NK-92 treated with Interleukin-12 subunit alpha and Interleukin-12 subunit beta, amount 100 ng/mL, for 24 hours (cell line): ENCODE results near the gene CLEC2A.
"Not testable (repeated sequence)": the region's sequence is repeated elsewhere in the genome, so short reads cannot be mapped to it uniquely, and the experiment has no call there.

Experiments
- DNase-seq: peaks from one replicate; lab custom pipeline; 2025; lab: John Stamatoyannopoulos, UW

The CLEC2A gene, protein sequence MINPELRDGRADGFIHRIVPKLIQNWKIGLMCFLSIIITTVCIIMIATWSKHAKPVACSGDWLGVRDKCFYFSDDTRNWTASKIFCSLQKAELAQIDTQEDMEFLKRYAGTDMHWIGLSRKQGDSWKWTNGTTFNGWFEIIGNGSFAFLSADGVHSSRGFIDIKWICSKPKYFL

DNA sequence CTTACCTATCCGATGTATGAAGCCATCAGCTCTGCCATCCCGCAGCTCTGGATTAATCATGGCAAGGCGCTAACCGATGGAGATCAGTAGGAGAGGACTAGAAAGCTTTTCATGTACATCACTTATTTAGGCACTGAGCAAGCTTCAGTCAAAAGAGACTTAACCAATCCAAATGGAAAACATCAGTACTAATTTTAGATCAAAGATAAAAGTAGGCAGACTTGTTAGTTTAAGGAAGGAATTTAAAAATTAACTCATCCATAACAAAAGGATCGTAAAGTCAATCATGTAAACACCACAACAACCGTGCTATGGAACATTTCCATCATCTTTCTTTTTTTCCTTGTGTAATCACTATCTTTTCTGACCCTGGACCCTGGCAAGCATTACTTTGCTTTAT, at the start of gene CLEC2A:
TSS of gene CLEC2A (minus strand) at position 101 of the 400 bp plus-strand sequence. CDS start at position 60, 41 bp downstream.
- no peak for DNase-seq

- no peak for DNase-seq
Observed at GRCh38 chr12:9980126-9980525, 48.0 kb upstream of the CLEC2A start.

GRCh38 chr12:9977916-9978315, 45.7 kb upstream of the CLEC2A start:
- no peak for DNase-seq

DNA sequence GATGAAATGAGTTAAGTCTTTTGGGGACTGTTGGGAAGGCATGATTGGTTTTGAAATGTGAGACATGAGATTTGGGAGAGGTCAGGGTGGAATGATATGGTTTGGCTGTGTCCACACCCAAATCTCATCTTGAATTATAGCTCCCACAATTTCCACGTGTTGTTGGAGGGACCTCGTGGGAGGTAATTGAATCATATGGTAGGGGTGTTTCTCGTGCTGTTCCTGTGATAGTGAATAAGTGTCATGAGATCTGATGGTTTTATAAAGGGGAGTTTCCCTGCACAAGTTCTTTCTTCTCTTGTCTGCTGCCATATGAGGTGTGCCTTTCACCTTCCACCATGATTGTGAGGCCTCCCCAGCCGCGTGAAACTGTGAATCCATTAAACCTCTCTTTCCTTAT, 44.5 kb upstream of the CLEC2A start:
- not testable (repeated sequence) for DNase-seq

DNA sequence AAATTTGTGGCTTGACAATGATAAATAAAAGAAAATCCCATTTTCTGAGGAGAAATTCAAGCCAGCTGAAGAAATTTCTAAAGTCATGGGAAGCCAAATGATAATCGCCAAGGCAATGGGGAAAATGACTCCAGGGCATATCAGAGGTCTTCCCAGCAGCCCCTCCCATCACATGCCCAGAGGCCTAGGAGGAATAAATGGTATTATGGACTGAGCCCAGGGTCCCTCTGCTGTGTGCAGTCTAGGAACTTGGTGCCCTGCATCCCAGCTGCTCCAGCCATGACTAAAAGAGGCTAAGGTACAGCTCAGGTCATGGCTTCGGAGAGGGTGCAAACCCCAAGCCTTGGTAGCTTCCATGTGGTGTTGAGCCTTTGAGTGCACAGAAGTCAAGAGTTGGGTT, 43.4 kb upstream of the CLEC2A start:
- DNase-seq, result no peak

DNA sequence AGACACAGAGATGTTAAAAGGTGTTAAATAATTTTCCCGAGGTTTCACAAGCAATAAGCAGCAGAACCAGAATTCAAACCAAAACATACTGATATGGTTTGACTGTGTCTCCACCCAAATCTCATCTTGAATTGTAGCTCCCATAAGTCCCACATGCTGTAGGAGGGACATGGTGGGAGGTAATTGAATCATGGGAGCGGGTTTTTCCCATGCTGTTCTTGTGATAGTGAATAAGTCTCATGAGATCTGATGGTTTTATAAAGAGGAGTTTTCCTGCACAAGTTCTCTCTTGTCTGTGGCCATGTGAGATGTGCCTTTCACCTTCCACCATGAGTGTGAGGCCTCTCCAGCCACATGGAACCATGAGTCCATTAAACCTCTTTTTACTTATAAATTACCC, 42.6 kb upstream of the CLEC2A start:
- DNase-seq, result not testable (repeated sequence)

- no peak for DNase-seq
Observed at GRCh38 chr12:9973949-9974348, 41.8 kb upstream of the CLEC2A start.

DNA sequence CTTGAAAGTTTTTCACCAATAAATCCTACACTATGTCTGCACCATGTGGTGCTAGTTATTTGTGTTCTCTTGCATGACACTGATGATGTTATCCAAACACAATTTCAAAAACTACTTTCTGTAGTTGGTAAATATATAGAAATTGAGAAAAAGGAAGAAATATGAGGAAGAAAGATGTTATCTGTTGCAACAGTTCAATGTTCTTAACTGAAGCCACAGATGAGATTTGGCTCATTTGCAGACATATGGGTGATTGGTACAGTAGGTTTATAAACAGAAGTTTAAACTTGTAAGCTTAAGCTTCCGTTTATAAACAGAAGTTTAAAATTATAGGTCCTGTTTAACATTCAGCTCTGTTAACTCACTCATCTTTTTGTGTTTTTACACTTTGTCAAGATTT, 39.0 kb upstream of the CLEC2A start, which contains the start of gene CLEC12A:
TSS of gene CLEC12A (plus strand) at position 229 of the 400 bp plus-strand sequence. CDS start 188 bp downstream, outside the sequence.
- no peak for DNase-seq

DNA sequence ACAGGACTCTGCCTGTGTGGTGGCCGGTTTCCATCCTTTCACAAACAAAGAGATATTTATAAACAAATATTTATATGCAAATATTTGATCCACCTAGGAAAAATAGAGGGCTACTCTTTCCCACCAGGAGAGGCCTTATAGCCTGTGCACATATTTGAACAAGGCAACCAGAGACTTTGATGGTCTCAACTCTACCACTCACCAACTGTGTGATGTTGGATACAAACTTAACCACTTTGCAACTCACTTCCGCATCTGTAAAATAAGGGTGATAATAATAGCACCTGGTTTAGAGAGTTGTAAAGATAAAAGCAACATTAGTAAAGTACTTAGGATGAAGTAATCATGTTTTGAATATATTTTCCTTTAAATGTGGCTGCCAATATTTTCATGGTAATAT, 37.5 kb upstream of the CLEC2A start:
- DNase-seq, result no peak

GRCh38 chr12:9961901-9962300, 29.7 kb upstream of the CLEC2A start:
- no peak for DNase-seq

DNA sequence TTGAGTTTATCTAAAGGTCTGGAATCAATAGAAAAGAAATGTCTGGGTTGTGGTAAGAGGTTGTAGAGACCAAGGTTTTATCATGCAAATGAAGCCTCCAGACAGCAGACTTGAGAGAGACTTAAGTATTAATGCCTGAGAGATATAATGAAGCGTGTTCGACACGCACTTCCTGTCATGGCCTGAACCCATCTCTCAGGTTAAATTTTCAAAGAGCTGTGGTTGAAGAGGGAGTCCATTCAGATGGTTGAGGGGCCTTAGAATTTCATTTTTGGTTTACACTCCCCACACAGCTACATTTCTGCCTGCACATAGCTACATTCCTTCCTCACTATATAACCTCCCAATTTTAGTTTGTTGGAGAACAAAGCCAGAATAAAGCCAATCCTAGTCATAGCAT, 28.9 kb upstream of the CLEC2A start:
- no peak for DNase-seq

- DNase-seq, result no peak
Observed at GRCh38 chr12:9960590-9960989, 28.4 kb upstream of the CLEC2A start.

- DNase-seq, result no peak
Observed at GRCh38 chr12:9957834-9958233, 25.7 kb upstream of the CLEC2A start.

DNA sequence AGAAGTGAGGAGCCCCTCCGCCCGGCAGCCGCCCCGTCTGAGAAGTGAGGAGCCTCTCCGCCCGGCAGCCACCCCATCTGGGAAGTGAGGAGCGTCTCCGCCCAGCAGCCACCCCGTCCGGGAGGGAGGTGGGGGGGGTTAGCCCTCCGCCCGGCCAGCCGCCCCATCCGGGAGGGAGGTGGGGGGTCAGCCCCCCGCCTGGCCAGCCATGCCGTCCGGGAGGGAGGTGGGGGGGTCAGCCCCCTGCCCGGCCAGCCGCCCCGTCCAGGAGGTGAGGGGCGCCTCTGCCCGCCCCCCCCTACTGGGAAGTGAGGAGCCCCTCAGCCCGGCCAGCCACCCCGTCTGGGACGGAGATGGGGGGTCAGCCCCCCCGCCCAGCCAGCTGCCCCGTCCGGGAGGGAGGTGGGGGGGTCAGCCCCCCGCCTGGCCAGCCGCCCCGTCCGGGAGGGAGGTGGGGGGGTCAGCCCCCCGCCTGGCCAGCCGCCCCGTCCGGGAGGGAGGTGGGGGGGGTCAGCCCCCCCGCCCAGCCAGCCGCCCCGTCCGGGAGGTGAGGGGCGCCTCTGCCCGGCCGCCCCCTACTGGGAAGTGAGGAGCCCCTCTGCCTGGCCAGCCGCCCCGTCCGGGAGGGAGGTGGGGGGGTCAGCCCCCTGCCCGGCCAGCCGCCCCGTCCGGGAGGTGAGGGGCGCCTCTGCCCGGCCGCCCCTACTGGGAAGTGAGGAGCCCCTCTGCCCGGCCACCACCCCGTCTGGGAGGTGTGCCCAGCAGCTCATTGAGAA, 21.0 kb upstream of the CLEC2A start:
- DNase-seq, result not testable (repeated sequence)

GRCh38 chr12:9951026-9951675, 19.0 kb upstream of the CLEC2A start:
- no peak for DNase-seq

GRCh38 chr12:9948606-9949296, 16.6 kb upstream of the CLEC2A start:
- no peak for DNase-seq

DNA sequence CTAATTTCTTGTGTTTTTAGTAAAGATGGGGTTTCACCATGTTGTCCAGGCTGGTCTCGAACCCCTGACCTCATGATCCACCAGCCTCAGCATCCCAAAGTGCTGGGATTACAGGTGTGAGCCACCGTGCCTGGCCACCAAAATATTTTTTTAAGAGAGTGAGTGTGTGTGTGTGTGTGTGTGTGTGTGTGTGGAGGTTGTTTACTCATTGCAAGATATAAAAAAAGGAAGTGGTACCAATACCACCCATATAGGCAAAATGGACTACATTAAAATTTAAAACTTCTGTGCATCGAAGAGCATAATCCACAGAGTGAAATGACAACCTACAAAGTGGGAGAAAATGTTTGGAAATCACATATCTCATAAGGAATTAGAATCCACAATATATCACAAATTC, 15.5 kb upstream of the CLEC2A start:
- DNase-seq, result no peak

- no peak for DNase-seq
Observed at GRCh38 chr12:9944391-9944790, 12.2 kb upstream of the CLEC2A start.

GRCh38 chr12:9943240-9943639, 11.1 kb upstream of the CLEC2A start:
- no peak for DNase-seq

DNA sequence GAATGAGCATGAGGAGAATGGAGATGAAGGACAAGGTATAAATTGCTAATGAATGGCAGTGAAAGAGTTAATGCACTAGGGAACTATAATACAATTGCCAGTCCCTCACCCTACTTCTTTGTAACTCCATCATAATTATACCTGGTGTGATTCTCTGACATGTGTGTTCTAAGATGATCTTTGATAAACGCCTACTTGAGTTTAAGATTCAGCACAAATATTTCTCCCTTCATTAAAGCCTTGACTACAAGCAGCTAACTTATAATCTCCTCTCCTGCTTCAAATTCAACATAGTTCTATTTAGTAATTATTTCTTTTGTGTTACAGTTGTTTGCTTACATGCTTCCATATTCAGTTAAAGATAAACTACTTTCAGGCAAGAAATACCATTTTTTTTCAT, 9.7 kb upstream of the CLEC2A start:
- no peak for DNase-seq

- DNase-seq, result no peak
Observed at GRCh38 chr12:9940375-9940774, 8.2 kb upstream of the CLEC2A start.

- DNase-seq, result no peak
Observed at GRCh38 chr12:9936591-9936990, 4.4 kb upstream of the CLEC2A start.

GRCh38 chr12:9935026-9935425, 2.9 kb upstream of the CLEC2A start:
- DNase-seq, result no peak
